HG02759 (cell line): ENCODE data around the gene BMPR1A.

Source experiments
- ATAC-seq: cut with Tn5 transposase; IDR thresholded peaks from one replicate; pipeline ENCODE4 v1.9.1; 2021; ENCODE audit warnings: mild to moderate bottlenecking, moderate library complexity; ENCODE audit not compliant: unreplicated experiment

Gene BMPR1A

GRCh38 chr10:86756511-86757112 lies at the start of gene BMPR1A:
Gene BMPR1A, plus strand, starts transcription at chr10:86756619. Its CDS starts 119,400 bp downstream, at chr10:86876019.
- ATAC-seq: peak; percentile 47

GRCh38 chr10:86706977-86707376 lies 49.4 kb upstream of the BMPR1A start:
- ATAC-seq: no peak

- no peak for ATAC-seq
Measured at GRCh38 chr10:86707505-86707904, 48.9 kb upstream of the BMPR1A start.

DNA sequence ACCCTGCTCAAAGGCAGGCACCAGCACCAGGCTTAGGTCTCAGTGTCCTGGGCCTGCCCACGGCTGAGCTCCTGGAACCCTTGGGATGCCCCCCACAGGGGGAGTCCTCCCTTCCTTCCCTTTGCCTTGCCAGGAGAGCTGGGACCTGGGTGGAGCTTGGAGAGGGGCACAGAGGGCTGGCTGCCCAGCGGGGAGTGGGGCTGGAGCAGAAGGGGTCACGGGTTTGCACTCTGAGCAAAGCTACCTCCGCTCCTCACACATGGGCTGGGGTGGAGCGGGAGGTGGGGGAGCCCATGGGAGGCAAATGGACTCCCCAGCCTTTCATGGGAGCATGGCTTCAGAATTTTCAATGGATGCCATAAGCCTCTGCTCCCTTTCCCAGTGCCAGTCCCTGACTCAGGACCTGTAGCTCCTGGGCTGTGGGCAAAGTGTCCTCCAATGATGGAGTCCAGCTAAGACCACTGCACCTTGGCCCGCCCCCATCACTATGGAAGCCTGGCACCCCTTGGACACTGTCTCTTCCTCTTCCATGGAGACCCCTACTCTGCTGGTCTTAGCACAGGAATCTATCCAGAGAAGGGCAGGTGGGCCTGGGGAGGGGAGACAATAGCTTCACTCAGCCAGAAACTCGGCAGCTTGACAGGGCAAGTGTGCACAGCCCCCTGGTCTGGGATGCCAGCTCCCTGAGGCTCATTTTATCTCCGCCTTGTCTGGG lies 48.2 kb upstream of the BMPR1A start:
- no peak for ATAC-seq

DNA sequence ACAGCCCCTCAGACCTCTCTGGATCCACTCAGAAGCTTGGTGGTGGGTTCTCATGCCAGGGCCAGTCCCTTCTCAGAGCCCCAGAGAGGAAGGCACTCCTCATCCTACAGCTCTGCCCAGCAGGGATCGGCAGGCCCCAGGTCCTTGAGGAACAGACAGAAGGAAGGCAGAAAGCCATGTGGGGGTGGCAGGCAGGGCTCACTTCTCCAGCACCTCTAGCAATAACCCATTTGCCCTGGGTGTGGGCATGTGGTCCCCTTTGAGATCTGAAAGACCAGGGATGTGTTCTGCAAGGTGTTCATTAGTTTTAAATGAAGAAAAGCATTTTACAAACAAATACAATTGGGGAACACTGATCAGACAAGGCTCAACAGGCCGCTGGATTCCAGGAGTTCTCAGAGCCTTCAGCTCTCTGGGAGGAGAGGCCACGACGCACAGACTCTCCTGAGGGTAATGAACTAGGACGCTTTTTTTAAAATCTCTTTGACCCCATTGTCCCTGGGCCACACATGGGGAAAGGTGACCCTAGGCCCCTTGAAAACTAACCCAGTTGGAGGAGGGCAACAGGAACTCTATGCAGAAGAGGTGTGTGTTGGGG lies 47.5 kb upstream of the BMPR1A start:
- ATAC-seq: no peak

- ATAC-seq: no peak
Measured at GRCh38 chr10:86709396-86710185, 46.8 kb upstream of the BMPR1A start.

GRCh38 chr10:86710987-86711512 lies 45.4 kb upstream of the BMPR1A start:
- peak; percentile 90 for ATAC-seq

GRCh38 chr10:86711513-86712316 lies 44.7 kb upstream of the BMPR1A start:
- peak; percentile 52 for ATAC-seq

DNA sequence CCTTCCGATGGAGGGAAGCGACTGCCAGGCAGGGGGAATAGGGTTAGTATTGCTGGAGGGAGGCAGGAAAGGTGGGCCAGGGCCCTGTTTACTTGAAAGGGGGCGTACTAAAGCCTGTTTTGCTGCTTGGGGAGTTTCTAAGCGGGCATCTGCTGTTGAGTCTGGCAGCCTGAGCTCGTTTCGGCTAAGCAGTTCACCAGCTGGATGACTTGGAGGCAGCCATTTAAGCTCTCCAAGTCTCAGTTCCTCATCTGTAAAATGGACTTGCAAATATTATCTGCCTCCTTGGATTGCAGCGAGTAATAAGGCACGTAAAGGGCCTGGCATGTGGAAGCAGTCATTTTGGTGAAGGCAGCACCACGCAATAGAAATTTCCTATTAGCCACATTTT lies 44.1 kb upstream of the BMPR1A start:
- ATAC-seq: peak; percentile 6

DNA sequence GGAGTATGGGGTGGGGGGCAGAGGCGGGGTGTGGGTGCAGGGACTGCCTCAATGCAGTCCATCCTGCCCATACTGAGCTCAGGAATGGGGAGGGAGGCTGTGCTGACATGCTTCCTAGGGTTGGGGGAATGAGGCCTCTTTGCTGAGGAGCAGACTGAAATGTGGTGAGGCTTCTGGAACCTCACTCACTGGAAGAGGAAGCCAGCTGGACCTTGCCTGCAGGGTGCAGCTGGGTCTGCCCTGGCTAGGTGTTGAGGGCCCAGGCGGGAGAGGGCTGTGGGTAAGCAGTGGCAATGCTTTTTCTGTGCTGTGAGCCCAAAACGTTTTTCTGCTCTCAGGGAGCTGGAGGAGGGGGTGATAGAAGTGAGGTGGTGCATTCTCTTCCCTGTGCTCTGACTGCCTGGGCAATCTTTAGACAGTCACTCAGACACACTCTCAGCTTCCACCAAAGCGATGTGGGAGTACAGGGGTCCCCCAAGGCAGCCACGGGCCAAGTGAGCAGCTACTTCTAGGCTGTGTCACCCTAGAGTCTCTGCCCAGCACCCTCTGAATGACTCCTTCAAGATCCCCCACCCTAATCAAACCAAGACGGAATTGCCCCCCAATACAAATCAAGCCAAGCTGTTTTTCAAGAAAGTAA lies 41.1 kb upstream of the BMPR1A start:
- ATAC-seq: no peak

GRCh38 chr10:86715836-86716235 lies 40.6 kb upstream of the BMPR1A start:
- ATAC-seq: no peak

DNA sequence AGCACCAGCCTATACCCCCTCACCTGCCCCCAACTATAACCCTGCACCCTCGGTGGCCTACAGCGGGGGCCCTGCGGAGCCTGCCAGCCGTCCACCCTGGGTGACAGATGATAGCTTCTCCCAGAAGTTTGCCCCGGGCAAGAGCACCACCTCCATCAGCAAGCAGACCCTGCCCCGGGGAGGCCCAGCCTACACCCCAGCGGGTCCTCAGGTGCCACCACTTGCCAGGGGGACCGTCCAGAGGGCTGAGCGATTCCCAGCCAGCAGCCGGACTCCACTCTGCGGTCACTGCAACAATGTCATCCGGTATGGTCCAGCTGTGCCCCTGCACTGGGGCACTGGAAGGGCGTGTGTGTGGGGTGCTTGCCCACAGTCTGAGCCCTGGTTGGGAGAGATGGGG lies 40.0 kb upstream of the BMPR1A start:
- ATAC-seq: no peak

GRCh38 chr10:86718556-86718955 lies 37.9 kb upstream of the BMPR1A start:
- no peak for ATAC-seq

GRCh38 chr10:86721232-86721631 lies 35.2 kb upstream of the BMPR1A start:
- no peak for ATAC-seq

GRCh38 chr10:86723009-86723408 lies 33.4 kb upstream of the BMPR1A start:
- no peak for ATAC-seq

DNA sequence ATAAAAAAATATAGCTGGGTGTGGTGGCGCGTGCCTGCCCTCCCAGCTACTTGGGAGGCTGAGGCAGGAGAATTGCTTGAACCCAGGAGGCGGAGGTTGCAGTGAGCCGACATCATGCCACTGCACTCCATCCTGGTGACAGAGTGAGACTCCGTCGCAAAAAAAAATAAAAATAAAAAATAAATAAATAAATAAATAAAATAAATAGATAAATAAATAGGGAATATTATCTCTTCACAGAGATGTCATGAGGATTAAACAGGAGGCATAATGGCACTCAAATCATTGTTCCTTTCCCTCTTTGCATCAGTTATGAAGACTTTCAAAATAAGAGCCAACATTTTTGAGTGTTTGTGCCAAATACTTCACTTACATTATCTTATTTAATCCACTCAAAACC lies 32.0 kb upstream of the BMPR1A start:
- ATAC-seq: no peak

DNA sequence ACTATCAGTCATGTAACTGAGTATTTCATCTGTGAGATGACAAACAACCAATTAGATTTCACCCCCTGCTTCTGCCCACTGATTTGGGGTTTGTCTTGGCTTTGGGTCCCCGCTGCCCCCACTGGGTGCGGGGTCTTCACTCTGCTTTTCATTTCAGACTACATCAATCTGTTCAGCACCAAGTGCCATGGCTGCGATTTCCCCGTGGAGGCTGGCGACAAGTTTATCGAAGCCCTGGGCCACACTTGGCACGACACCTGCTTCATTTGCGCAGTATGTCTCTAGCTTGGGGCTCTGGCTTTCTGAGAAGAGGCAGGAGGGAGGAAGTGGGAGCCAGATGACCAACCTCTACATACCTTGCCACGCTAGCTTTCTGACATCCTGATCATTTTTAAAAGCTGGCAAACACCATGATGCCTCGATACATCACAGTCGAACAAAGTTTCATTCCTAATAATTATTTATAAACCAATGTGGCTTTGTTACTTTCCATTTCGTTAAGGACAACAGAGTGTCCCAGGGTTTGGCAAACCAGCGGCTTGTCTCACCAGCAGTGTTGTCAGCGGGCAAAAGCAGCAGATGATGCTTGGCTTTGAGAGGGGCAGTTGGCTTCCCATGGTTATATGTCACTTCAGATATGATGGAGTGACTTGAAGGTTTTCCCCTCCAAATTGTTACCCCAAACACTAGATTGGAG lies 30.3 kb upstream of the BMPR1A start:
- no peak for ATAC-seq

- no peak for ATAC-seq
Measured at GRCh38 chr10:86726677-86726999, 29.8 kb upstream of the BMPR1A start.

DNA sequence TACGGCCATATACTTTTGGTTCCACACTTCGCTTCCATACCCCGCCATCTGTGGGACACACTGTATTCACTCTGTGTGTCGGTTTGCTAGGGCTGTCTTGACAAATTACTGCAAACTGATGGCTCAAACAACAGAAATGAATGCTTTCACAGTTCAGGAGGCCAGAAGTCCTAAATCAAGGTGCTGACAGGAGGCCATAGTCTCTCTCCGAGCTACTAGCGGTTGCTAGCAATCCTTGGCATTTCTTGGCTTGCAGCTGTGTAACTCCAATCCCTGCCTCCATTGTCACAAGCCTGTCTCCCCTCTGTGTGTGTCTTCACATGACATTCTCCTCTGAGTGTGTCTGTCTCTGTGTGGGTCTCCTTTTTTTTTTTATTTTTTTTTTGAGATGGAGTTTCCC lies 28.9 kb upstream of the BMPR1A start:
- ATAC-seq: no peak

DNA sequence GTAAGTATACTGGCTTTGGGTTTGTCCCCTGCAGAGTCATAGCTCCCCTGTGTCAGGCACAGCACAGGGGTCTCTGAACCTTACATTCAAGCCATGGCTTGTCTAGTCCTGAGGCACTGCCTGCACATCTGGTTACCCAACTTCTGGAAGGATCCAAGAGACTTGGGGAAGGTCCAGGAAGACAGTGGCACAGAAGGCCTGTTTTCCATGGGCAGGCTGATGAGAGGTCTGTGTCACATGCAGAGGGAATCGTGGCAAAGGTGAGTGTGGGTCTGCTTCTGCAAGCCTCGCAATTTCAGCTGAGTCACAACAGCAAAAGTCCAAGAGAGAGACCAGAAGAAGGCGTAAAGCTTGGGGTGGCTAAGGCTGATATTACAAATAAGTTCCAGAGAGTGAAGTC lies 28.4 kb upstream of the BMPR1A start:
- ATAC-seq: no peak
